Raji (cell line): Measurements from ENCODE around the gene DHRS7B.

ENCODE experiments used
- POLR2A ChIP-seq: IDR thresholded peaks from 2 replicates; pipeline ENCODE4 v1.6.1; 2011; ENCODE audit warnings: low read depth, low read length, control low read depth; ENCODE audit not compliant: insufficient read depth

Gene DHRS7B

DNA sequence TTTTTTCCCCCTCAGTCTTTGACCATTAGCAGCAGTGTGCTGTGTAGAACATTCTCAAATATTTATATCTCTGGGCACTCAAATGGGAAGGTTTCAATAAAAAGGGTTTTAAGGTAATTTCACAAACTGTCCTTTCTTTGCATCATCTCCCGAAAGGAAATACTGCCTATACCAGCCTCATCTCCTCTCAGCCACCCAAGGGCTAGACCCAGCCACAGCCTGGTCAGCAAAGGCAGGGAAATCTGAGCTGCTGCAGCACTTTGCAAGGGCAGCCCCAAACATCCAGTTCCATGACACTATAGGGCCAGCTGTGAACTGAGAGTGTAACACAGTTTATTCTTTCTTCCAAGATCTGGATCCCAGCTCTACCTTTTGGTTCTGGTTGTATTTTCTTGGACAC lies 58.3 kb downstream of the DHRS7B start:
- no peak for TF ChIP-seq POLR2A

DNA sequence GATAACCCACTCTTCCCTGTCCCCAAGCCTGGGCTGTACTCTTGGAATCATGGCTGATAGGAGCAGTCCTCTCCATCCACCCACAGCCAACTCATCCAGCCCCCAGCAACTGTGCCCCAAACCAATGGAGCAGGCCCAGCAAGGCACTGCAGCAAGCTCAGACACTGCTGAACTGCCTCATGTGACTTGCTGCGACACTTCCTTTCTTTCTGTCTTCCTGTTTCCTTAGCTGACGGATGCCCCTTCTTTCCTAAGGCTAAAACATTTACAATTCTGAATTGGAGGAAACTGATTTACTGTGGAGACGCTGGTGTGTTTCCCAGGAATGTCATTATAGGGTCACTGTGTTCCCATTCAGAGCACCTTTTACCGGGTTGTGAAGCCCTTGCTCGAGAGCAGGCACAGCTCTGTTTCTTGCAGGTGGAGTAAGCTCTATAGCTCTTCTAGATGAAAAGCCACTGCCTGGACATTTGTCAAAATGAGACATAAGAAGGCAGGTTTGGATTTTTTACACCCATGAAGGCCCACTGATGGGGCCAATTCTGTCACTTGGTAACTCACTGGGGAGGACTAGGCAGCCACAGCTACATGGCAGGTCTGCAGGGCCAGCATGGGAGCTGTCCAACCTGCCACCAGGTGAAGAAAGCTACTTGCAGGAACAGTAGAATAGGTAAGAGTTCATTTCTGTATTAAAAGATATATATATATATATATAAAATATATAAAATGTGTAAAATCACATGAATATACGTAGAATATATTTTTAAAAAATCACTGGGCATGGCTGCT lies 59.8 kb downstream of the DHRS7B start:
- no peak for TF ChIP-seq POLR2A

GRCh38 chr17:21189361-21189760 lies 62.6 kb downstream of the DHRS7B start:
- no peak for TF ChIP-seq POLR2A

DNA sequence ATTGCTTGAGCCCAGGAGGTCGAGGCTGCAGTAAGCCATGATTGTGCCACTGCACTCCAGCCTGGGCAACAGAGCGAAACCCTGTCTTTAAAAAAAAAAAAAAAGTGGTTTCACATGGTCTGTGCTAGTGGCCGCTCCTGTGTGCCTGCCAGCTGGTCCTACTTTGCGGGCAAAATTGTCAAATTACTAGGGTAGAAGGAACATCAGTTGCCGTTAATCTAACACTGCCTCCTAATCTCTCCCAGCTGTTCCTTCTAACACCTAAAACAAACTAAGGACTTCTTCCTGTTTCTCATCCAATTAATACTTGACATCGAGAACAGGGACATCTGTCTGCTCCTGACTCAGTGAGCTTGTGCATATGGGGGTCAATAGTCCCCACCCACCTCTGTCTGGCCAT lies 63.3 kb downstream of the DHRS7B start:
- TF ChIP-seq POLR2A = no peak

- TF ChIP-seq POLR2A = no peak
Measured at GRCh38 chr17:21191698-21192097, 64.9 kb downstream of the DHRS7B start.

- TF ChIP-seq POLR2A = no peak
Measured at GRCh38 chr17:21193031-21193430, 66.3 kb downstream of the DHRS7B start.

DNA sequence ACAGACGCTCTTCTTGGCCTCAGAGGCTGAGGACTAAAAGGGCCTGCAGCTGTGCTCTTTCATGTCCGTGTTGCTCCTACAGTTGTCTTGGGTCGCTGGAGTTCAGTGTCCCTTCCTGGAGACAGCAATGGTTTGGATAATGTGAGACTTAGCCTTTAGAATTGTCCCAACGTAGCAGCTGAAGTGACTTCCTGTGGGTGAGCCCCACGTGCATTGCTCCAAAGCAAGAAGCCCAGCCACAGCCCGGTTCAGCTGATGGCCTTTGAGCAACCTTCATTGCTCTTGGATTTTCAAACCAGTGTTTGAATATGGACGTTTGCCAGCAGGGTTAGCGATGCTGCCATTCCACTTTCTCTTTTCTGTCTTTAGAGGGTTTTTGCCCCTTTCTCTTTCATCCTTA lies 67.5 kb downstream of the DHRS7B start:
- TF ChIP-seq POLR2A = no peak

- TF ChIP-seq POLR2A = no peak
Measured at GRCh38 chr17:21194703-21195102, 67.9 kb downstream of the DHRS7B start.

DNA sequence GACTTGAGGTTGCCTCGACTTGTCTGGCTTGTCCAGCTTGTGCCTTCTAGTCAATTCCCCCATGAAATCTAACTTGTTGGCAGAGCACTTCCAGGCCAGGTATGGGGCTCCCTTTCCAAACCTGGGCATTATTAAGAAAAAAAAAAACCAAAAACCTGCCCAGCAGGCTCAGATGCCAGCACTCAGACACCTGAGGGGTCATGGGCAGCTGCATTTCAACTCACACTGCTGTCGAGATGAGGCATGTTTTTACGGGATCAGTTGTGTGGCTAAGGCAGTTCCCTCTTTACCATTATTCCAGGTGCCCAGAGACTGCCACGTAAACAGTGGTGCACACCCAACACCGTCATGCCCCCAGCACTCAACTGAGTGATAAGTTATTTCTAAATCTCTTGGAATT lies 69.4 kb downstream of the DHRS7B start:
- TF ChIP-seq POLR2A = no peak

- no peak for TF ChIP-seq POLR2A
Measured at GRCh38 chr17:21198411-21198810, 71.6 kb downstream of the DHRS7B start.

- TF ChIP-seq POLR2A = no peak
Measured at GRCh38 chr17:21199311-21199710, 72.5 kb downstream of the DHRS7B start.

GRCh38 chr17:21199856-21200255 lies 73.1 kb downstream of the DHRS7B start:
- no peak for TF ChIP-seq POLR2A

GRCh38 chr17:21200590-21201297 lies 74.0 kb downstream of the DHRS7B start:
- TF ChIP-seq POLR2A = no peak

DNA sequence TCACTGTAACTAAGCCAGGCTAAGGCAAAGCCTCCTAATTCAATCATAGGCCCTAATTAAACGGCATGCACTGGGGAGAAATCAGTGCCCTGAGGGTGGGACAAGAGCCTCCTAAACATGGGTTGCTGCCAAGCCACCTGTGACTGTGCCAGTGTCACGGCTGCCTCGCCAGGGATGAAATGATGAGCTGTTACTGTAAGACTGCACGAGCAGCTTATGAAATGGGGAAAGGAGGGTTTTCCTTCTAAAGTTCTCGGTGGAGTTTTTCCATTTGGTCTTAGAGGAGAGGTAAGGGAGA lies 74.5 kb downstream of the DHRS7B start:
- TF ChIP-seq POLR2A = no peak

GRCh38 chr17:21201874-21202273 lies 75.1 kb downstream of the DHRS7B start:
- no peak for TF ChIP-seq POLR2A

DNA sequence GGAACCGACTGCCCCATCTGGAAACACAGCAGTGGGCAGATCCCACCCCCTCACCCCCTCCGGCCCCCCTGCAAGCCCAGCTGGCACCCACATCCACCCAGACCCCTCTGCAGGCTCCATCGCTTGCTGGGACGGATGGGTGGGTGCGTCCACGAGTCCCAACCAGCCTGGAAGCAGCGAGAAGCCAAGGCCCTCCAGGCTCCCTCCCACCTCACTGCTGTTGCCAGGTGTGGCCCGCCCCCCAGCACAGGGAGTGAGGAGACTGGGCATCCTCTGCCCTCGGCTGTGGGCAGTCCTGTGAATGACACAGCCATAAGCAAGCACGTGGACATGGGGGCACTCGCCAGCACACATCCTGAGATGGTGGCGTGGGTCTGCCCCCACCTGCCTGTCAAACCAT lies 75.7 kb downstream of the DHRS7B start:
- TF ChIP-seq POLR2A = no peak

- TF ChIP-seq POLR2A = no peak
Measured at GRCh38 chr17:21204935-21205334, 78.2 kb downstream of the DHRS7B start.
